ENCODE measurements around the gene CHRNA7. TPM values are rescaled to one million over a fixed set of nuclear protein-coding genes. Genes with fewer than 3 reads are reported as not detected.

CHRNA7 gene
- total and polyA plus RNA-seq, 2 donors (not counting 1 experiment from before 2014, with no cell fraction given), result 0.17 to 0.62 TPM

DNA sequence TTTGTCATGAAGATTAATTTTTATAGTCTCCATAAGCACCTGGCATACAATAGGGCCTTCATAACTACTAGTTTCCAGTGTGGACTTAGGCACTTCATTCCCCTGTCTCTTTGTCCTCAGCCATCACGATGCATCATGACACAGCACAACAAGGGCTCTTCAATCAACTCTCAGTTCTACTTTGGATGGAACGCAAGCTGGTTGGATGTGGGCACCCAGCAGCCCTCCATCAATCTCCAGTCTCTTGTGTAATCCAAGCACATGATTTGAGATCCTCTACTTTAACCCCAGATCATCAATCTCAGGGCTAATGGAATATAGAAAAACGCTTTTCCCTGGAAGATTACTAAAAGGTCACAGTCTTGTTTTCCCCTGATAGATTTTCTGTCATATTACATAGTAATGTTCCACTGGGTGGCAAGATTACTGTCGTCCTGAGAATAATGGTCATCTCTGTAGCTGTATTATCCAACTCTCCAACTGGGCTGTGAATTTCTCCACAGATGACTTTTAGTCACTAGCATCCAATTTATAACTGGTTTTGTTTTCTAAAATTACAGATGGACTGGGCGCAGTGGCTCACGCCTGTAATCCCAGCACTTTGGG lies 22.9 kb upstream of the CHRNA7 start:
- no peaks in the 10 kb centered on the region for H3K9me3 ChIP-seq (ENCODE audit: control insufficient read depth, insufficient read depth, low read depth, low read length)
- H3K27ac ChIP-seq (ENCODE audit: insufficient read depth, low read length), result no peak overlapping the region
- H3K4me3 ChIP-seq (replicated peaks in 1 of 4; ENCODE audit: control extremely low read depth in 1 of 4, insufficient read depth in 1 of 4, low read depth in 3 of 4, low read length in 4 of 4), result no peak overlapping the region
- H3K36me3 ChIP-seq (ENCODE audit: control insufficient read depth, insufficient read depth, low read length), result no peaks in the 10 kb centered on the region
- TF ChIP-seq, protein P1, sequence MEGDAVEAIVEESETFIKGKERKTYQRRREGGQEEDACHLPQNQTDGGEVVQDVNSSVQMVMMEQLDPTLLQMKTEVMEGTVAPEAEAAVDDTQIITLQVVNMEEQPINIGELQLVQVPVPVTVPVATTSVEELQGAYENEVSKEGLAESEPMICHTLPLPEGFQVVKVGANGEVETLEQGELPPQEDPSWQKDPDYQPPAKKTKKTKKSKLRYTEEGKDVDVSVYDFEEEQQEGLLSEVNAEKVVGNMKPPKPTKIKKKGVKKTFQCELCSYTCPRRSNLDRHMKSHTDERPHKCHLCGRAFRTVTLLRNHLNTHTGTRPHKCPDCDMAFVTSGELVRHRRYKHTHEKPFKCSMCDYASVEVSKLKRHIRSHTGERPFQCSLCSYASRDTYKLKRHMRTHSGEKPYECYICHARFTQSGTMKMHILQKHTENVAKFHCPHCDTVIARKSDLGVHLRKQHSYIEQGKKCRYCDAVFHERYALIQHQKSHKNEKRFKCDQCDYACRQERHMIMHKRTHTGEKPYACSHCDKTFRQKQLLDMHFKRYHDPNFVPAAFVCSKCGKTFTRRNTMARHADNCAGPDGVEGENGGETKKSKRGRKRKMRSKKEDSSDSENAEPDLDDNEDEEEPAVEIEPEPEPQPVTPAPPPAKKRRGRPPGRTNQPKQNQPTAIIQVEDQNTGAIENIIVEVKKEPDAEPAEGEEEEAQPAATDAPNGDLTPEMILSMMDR (conservative IDR thresholded peaks at IDR 0.05 in 1 of 2, IDR thresholded peaks at IDR 0.05 in 1 of 2; ENCODE audit: low read depth in 1 of 2, low read length in 2 of 2), result no peak
- no peak for TF ChIP-seq EZH2 (IDR thresholded peaks at IDR 0.05; ENCODE audit: low read length, missing control alignments)
- no peak overlapping the region for H2AFZ ChIP-seq (ENCODE audit: low read length)
- no peaks in the 10 kb centered on the region for H3K4me1 ChIP-seq (ENCODE audit: control insufficient read depth, extremely low read depth, insufficient read depth, low read length)
- H3K4me2 ChIP-seq (ENCODE audit: extremely low read depth, insufficient read depth, low read length), result no peak overlapping the region
- DNase-seq (ENCODE audit: low read depth in 2 of 2), result no peak
- no peak overlapping the region for H3K9ac ChIP-seq (ENCODE audit: insufficient read depth, low read length)
- H4K20me1 ChIP-seq (ENCODE audit: control insufficient read depth, extremely low read depth, insufficient read depth, low read length), result no peaks in the 10 kb centered on the region
- H3K79me2 ChIP-seq (ENCODE audit: control insufficient read depth, insufficient read depth, low read length), result no peaks in the 10 kb centered on the region
- H3K27me3 ChIP-seq (ENCODE audit: control insufficient read depth, insufficient read depth, low read length), result no peaks in the 10 kb centered on the region

DNA sequence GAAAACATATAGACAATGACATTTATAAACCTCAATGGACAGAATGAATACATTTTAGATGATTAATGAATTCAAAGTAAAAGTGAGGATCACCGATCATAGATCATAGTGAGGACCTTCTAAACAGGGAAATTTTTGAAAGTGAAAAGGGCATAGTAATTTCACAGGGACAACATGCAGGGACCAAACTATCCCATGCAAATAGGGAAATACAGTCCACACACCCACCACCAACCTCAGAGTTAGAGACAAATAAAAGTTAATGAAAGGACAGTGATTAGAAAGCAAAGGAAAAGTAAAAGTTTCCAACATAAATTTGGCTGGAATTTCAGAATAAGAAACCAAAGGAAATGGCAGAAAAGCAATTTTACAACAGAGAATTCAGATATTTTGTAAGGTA lies 15.4 kb upstream of the CHRNA7 start:
- Histone ChIP-seq H3K9ac (ENCODE audit: insufficient read depth, low read length) (no peak overlapping the region), H2AFZ (ENCODE audit: low read length) (no peak overlapping the region), H3K27me3 (ENCODE audit: control insufficient read depth, insufficient read depth, low read length) (no peaks in the 10 kb centered on the region), H3K36me3 (ENCODE audit: control insufficient read depth, insufficient read depth, low read length) (no peaks in the 10 kb centered on the region), H3K4me2 (ENCODE audit: extremely low read depth, insufficient read depth, low read length) (no peak overlapping the region), H3K9me3 (ENCODE audit: control insufficient read depth, insufficient read depth, low read depth, low read length) (no peaks in the 10 kb centered on the region), H3K27ac (ENCODE audit: insufficient read depth, low read length) (no peak overlapping the region), H3K4me1 (ENCODE audit: control insufficient read depth, extremely low read depth, insufficient read depth, low read length) (no peaks in the 10 kb centered on the region), H3K4me3 (replicated peaks in 1 of 4; ENCODE audit: control extremely low read depth in 1 of 4, insufficient read depth in 1 of 4, low read depth in 3 of 4, low read length in 4 of 4) (no peak overlapping the region), H4K20me1 (ENCODE audit: control insufficient read depth, extremely low read depth, insufficient read depth, low read length) (no peaks in the 10 kb centered on the region), H3K79me2 (ENCODE audit: control insufficient read depth, insufficient read depth, low read length) (no peaks in the 10 kb centered on the region)
- TF ChIP-seq, protein P1 (conservative IDR thresholded peaks at IDR 0.05 in 1 of 2, IDR thresholded peaks at IDR 0.05 in 1 of 2; ENCODE audit: low read depth in 1 of 2, low read length in 2 of 2), result no peak
- no peak for TF ChIP-seq EZH2 (IDR thresholded peaks at IDR 0.05; ENCODE audit: low read length, missing control alignments)
- no peak for DNase-seq (ENCODE audit: low read depth in 2 of 2)

DNA sequence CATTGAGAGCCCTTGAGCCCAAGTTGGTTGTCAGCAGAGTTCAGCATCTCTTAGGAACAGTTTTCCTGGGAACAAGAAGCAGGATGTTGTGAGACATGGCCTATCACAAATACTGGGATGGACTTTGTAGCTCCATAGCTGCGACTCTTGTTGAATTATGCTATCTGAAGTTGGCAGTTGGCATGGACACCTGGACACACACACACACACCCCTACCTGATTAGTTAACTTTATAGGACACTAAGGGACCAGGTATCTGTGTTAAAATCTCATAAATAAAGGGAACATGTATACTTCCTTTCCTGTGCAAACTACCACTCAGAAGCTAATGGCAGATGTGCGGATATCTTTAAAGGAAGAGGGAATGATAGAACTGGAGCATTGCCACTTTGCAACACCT lies 10.2 kb upstream of the CHRNA7 start:
- no peaks in the 10 kb centered on the region for H4K20me1 ChIP-seq (ENCODE audit: control insufficient read depth, extremely low read depth, insufficient read depth, low read length)
- no peak for TF ChIP-seq EZH2 (IDR thresholded peaks at IDR 0.05; ENCODE audit: low read length, missing control alignments)
- TF ChIP-seq, protein P1 (conservative IDR thresholded peaks at IDR 0.05 in 1 of 2, IDR thresholded peaks at IDR 0.05 in 1 of 2; ENCODE audit: low read depth in 1 of 2, low read length in 2 of 2), result no peak
- H3K4me1 ChIP-seq (ENCODE audit: control insufficient read depth, extremely low read depth, insufficient read depth, low read length), result no peaks in the 10 kb centered on the region
- H3K79me2 ChIP-seq (ENCODE audit: control insufficient read depth, insufficient read depth, low read length), result no peaks in the 10 kb centered on the region
- H3K36me3 ChIP-seq (ENCODE audit: control insufficient read depth, insufficient read depth, low read length), result no peaks in the 10 kb centered on the region
- no peak overlapping the region for H3K27ac ChIP-seq (ENCODE audit: insufficient read depth, low read length)
- no peak overlapping the region for H3K9ac ChIP-seq (ENCODE audit: insufficient read depth, low read length)
- H3K4me2 ChIP-seq (ENCODE audit: extremely low read depth, insufficient read depth, low read length), result no peak overlapping the region
- H3K27me3 ChIP-seq (ENCODE audit: control insufficient read depth, insufficient read depth, low read length), result no peaks in the 10 kb centered on the region
- H3K9me3 ChIP-seq (ENCODE audit: control insufficient read depth, insufficient read depth, low read depth, low read length), result no peaks in the 10 kb centered on the region
- no peak overlapping the region for H3K4me3 ChIP-seq (replicated peaks in 1 of 4; ENCODE audit: control extremely low read depth in 1 of 4, insufficient read depth in 1 of 4, low read depth in 3 of 4, low read length in 4 of 4)
- no peak for DNase-seq (ENCODE audit: low read depth in 2 of 2)
- H2AFZ ChIP-seq (ENCODE audit: low read length), result no peak overlapping the region

Data from fibroblast of lung (primary cell).